GM23248 (cell line): ENCODE measurements around the gene SHPK. TPM values are rescaled to one million over a fixed set of nuclear protein-coding genes. Genes with fewer than 3 reads are reported as not detected.

Experiments
- DNase-seq: peaks from one replicate; pipeline ENCODE4 v3.0.0-alpha.2; 2015
- H2AFZ ChIP-seq: fragments of 200-600 bp; sonication (generic); 2 replicates; pipeline ENCODE4 v1.6.1; 2016; ENCODE audit warnings: antibody characterized with exemption
- H3F3A ChIP-seq: fragments of 200-600 bp; sonication (generic); 2 replicates; pipeline ENCODE4 v1.6.1; 2016; ENCODE audit warnings: mild to moderate bottlenecking, antibody characterized with exemption, mixed run types; ENCODE audit not compliant: insufficient read depth
- H3K27ac ChIP-seq: fragments of 200-600 bp; sonication (generic); 2 replicates; pipeline ENCODE4 v1.5.1; 2016; ENCODE audit warnings: mild to moderate bottlenecking
- H3K27me3 ChIP-seq: fragments of 200-600 bp; sonication (generic); replicated peaks from 2 replicates; pipeline ENCODE4 v1.6.1; 2016; ENCODE audit warnings: mild to moderate bottlenecking; ENCODE audit not compliant: insufficient read depth
- H3K36me3 ChIP-seq: fragments of 200-600 bp; sonication (generic); 2 replicates; pipeline ENCODE4 v1.6.1; 2016; ENCODE audit warnings: low read depth, mild to moderate bottlenecking
- H3K4me1 ChIP-seq: fragments of 200-600 bp; sonication (generic); 2 replicates; pipeline ENCODE4 v1.6.1; 2016; ENCODE audit warnings: mild to moderate bottlenecking; ENCODE audit not compliant: insufficient read depth
- H3K4me2 ChIP-seq: fragments of 200-600 bp; sonication (generic); one replicate; pipeline ENCODE4 v1.6.1; 2016; ENCODE audit warnings: mild to moderate bottlenecking; ENCODE audit not compliant: unreplicated experiment
- H3K4me3 ChIP-seq: fragments of 200-600 bp; sonication (generic); 2 replicates; pipeline ENCODE4 v1.5.1; 2016; ENCODE audit warnings: mild to moderate bottlenecking
- H3K79me2 ChIP-seq: fragments of 200-600 bp; sonication (generic); 2 replicates; pipeline ENCODE4 v1.6.1; 2016; ENCODE audit warnings: mild to moderate bottlenecking; ENCODE audit not compliant: insufficient read depth
- H3K9ac ChIP-seq: fragments of 200-600 bp; sonication (generic); 2 replicates; pipeline ENCODE4 v1.6.1; 2016; ENCODE audit warnings: mild to moderate bottlenecking
- H3K9me2 ChIP-seq: fragments of 200-600 bp; sonication (generic); 2 replicates; pipeline ENCODE4 v1.6.1; 2016; ENCODE audit warnings: mixed run types, mild to moderate bottlenecking, moderate library complexity; ENCODE audit not compliant: insufficient read depth
- H3K9me3 ChIP-seq: fragments of 200-600 bp; sonication (generic); one replicate; pipeline ENCODE4 v1.6.1; 2017; ENCODE audit warnings: low read depth
- H4K20me1 ChIP-seq: fragments of 200-600 bp; sonication (generic); 2 replicates; pipeline ENCODE4 v1.6.0; 2016; ENCODE audit not compliant: insufficient read depth
- EZH2 ChIP-seq: fragments of 200-600 bp; sonication (generic); IDR thresholded peaks from 2 replicates; pipeline ENCODE4 v1.6.1; 2018; ENCODE audit warnings: antibody characterized with exemption, mild to moderate bottlenecking; ENCODE audit not compliant: insufficient read depth, poor library complexity, severe bottlenecking
- EZH2phosphoT487 ChIP-seq: fragments of 200-600 bp; sonication (generic); IDR thresholded peaks from 2 replicates; pipeline ENCODE4 v1.6.1; 2018; ENCODE audit warnings: antibody characterized with exemption, moderate library complexity, mild to moderate bottlenecking, low read depth; ENCODE audit not compliant: insufficient read depth
- WGBS, 2 experiments: methylation state at CpG; one replicate each; pipeline ENCODE4 v1.1.6; 2015 to 2017; ENCODE audit warnings: low lambda C conversion rate in 2 of 2, low coverage in 1 of 2; ENCODE audit errors: missing lambda C conversion rate in 2 of 2; 5-methylcytosine and 5-hydroxymethylcytosine counted together
- in situ Hi-C: fragments of 300-500 bp; cut with MboI; formaldehyde crosslinking; loops from 2 replicates; pipeline ENCODE4 v1.15.0; 2020
- polyA plus RNA-seq: library from polyadenylated mRNA; unstranded; fragments of >200 nt; fragmentation: Nextera tagmentation; extraction: Ambion mirVana; gene quantifications from 2 replicates; pipeline ENCODE4 v1.2.1, GENCODE V29; 2016
- total RNA-seq: library from RNA; depleted of rRNA; stranded (reverse); fragments of >200 nt; shearing (Covaris generic); gene quantifications from 2 replicates; pipeline ENCODE4 v1.2.3, GENCODE V29; 2014

The SHPK gene
- total and polyA plus RNA-seq, 2 experiments from 2014 or later, result 3.1 to 5.8 TPM

DNA sequence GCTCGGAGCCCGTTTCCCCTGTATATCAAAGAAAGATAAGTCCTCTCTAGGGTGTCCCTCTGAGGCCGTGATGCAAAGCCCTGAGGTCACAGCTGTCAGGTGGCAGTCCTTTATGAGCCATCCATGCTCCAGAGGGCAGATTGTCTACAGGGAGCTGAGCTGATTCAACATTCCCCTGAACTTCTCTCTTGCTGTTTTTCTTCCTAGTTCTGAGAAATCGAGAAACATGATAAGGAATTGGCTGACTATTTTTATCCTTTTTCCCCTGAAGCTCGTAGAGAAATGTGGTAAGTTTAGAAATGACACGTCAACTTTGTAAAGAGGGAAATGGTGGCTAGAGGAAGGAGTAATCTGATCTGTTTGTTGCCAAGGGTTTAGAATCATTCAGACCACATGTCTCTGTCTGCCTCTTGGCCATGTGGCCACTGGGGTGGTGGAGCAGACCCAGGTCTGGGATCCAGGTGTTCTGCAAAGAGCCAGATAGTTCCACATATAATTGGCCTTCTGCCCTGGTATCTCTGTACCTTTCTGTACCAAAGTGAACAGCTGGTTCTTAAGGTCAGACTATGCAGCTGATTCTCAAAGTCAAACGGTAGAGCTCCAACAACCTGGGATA lies 4.0 kb upstream of the SHPK start:
- H3K4me1 ChIP-seq, result peaks cover 5% of the 10 kb centered on the region; the same call in 1 of the 2 replicates
- H2AFZ ChIP-seq, result no peak overlapping the region
- WGBS, 2 experiments, result 69 to 71% methylated on average over 7 of the region's 7 CpGs
- H4K20me1 ChIP-seq, result no peaks in the 10 kb centered on the region
- H3K9me3 ChIP-seq, result no peaks in the 10 kb centered on the region
- TF ChIP-seq EZH2 (no peak), EZH2phosphoT487 (no peak)
- no peak overlapping the region for H3K4me2 ChIP-seq
- no peaks in the 10 kb centered on the region for H3K27me3 ChIP-seq
- DNase-seq, result no peak
- no peak overlapping the region for H3K4me3 ChIP-seq
- in situ Hi-C loops, result loop anchor here (25.0 kb wide), 1 partner anchor 603 kb away; no protein-coding TSS in a partner anchor
- H3K79me2 ChIP-seq, result 0 out of 2 replicates have a peak, but pooled peaks cover 3% of the 10 kb centered on the region
- H3K9ac ChIP-seq, result no peak overlapping the region
- no peaks in the 10 kb centered on the region for H3K36me3 ChIP-seq
- H3F3A ChIP-seq, result no peaks in the 10 kb centered on the region
- no peak overlapping the region for H3K27ac ChIP-seq
- no peaks in the 10 kb centered on the region for H3K9me2 ChIP-seq

GRCh38 chr17:3636908-3637373 lies 891 bp upstream of the SHPK start:
- peak; percentile 47 for DNase-seq
- Histone ChIP-seq H3K9me3 (no peaks in the 10 kb centered on the region), H3K27ac (peak overlapping the region; percentile 83; the same call in 1 of the 2 replicates), H3K79me2 (0 out of 2 replicates have a peak, but pooled peaks cover 3% of the 10 kb centered on the region), H4K20me1 (no peaks in the 10 kb centered on the region), H3K4me1 (peaks cover 5% of the 10 kb centered on the region; the same call in 1 of the 2 replicates), H3K9ac (peak overlapping the region; percentile 80), H3K9me2 (no peaks in the 10 kb centered on the region), H3F3A (no peaks in the 10 kb centered on the region), H3K4me3 (peak overlapping the region; percentile 79), H3K4me2 (peak overlapping the region; percentile 86), H2AFZ (peak overlapping the region; percentile 85), H3K36me3 (no peaks in the 10 kb centered on the region), H3K27me3 (no peaks in the 10 kb centered on the region)
- 1% methylated on average over 23 to 29 of the region's 31 CpGs for WGBS, 2 experiments
- TF ChIP-seq EZH2 (no peak), EZH2phosphoT487 (no peak)
- in situ Hi-C loops, result loop anchor here (25.0 kb wide), 1 partner anchor 600 kb away; no protein-coding TSS in a partner anchor

- 25 to 31% methylated on average over 23 to 24 of the region's 38 CpGs for WGBS, 2 experiments
- Histone ChIP-seq H2AFZ (peak overlapping the region; percentile 84), H3F3A (no peaks in the 10 kb centered on the region), H3K4me1 (peaks cover 5% of the 10 kb centered on the region; the same call in 1 of the 2 replicates), H3K27ac (no peak overlapping the region), H3K27me3 (no peaks in the 10 kb centered on the region), H4K20me1 (no peaks in the 10 kb centered on the region), H3K4me3 (peak overlapping the region; percentile 79), H3K36me3 (no peaks in the 10 kb centered on the region), H3K4me2 (peak overlapping the region; percentile 67), H3K79me2 (0 out of 2 replicates have a peak, but pooled peaks cover 3% of the 10 kb centered on the region), H3K9me2 (no peaks in the 10 kb centered on the region), H3K9me3 (no peaks in the 10 kb centered on the region), H3K9ac (peak overlapping the region; percentile 80)
- DNase-seq, result peak; percentile 16
- no peak for TF ChIP-seq EZH2
- TF ChIP-seq EZH2phosphoT487, result no peak
- in situ Hi-C loops, result loop anchor here (25.0 kb wide), 1 partner anchor 598 kb away; no protein-coding TSS in a partner anchor
Observed at GRCh38 chr17:3635474-3636153, 436 bp downstream of the SHPK start.

- H3F3A ChIP-seq, result no peaks in the 10 kb centered on the region
- in situ Hi-C loops, result loop anchor here (25.0 kb wide), 1 partner anchor 595 kb away; no protein-coding TSS in a partner anchor
- no peak overlapping the region for H3K4me2 ChIP-seq
- no peaks in the 10 kb centered on the region for H3K9me2 ChIP-seq
- TF ChIP-seq EZH2 (no peak), EZH2phosphoT487 (no peak)
- no peaks in the 10 kb centered on the region for H3K9me3 ChIP-seq
- H3K27ac ChIP-seq, result no peak overlapping the region
- 0 out of 2 replicates have a peak, but pooled peaks cover 3% of the 10 kb centered on the region for H3K79me2 ChIP-seq
- no peaks in the 10 kb centered on the region for H3K27me3 ChIP-seq
- WGBS, 2 experiments, result 86 to 90% methylated on average over 7 of the region's 7 CpGs
- no peaks in the 10 kb centered on the region for H4K20me1 ChIP-seq
- H3K36me3 ChIP-seq, result no peaks in the 10 kb centered on the region
- DNase-seq, result no peak
- no peak overlapping the region for H2AFZ ChIP-seq
- H3K4me1 ChIP-seq, result peaks cover 2% of the 10 kb centered on the region; the same call in 1 of the 2 replicates
- no peak overlapping the region for H3K9ac ChIP-seq
- H3K4me3 ChIP-seq, result no peak overlapping the region
Observed at GRCh38 chr17:3632287-3632686, 3.8 kb downstream of the SHPK start.
